NCI-H446 (cell line): ENCODE results near the gene CXCL16.
"Not testable (repeated sequence)": the region's sequence is repeated elsewhere in the genome, so short reads cannot be mapped to it uniquely, and the experiment has no call there.

Source experiments
- DNase-seq, 2 experiments: peaks; one replicate each; lab custom pipeline; 2025; lab: John Stamatoyannopoulos, UW

Gene CXCL16

DNA sequence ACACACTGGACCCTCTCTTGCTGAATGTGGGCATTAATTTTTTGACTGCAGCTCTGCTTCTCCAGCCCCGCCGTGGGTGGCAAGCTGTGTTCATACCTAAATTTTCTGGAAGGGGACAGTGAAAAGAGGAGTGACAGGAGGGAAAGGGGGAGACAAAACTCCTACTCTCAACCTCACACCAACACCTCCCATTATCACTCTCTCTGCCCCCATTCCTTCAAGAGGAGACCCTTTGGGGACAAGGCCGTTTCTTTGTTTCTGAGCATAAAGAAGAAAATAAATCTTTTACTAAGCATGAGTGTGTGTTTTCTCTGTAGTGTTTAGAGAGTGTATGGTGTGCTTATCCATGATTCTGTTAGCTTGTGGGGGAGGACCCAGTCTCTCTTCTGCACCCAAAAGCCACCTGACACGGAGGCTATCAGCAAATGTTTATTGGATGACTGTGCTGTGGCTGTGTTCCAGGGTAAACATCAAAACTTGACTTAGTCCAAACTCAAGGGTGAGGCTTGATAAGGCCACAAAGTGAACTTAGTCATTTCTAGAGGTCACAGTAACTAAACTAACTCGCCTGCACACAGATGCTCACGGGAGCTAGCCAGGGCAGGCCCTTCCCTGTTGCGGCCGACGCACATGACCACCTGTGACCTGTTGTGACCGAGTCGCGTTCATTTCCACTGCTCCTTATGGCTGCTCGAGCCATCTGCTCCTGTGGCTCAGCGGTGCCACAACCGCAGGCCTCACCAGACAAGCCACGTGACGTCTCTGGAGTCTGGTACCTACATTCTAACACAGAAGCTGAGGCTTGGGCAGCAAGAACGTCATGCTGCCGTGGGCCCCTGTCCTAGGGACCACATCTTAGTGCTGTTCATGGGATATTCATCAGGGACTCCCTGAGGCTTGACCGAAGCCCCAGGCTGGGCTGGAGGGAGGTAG lies 18.3 kb downstream of the CXCL16 start:
- no peak for DNase-seq

DNA sequence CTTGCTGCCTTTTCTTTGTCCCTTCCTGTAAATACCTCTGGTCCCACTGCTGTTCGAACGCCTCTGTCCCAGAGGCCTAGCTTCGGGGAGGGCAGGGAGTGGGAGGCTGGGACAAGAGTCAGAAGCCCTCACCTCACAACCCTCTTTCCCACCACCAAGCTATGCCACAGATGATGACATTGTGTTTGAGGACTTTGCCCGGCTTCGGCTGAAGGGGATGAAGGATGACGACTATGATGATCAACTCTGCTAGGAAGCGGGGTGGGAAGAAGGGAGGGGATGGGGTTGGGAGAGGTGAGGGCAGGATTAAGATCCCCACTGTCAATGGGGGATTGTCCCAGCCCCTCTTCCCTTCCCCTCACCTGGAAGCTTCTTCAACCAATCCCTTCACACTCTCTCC lies 18.9 kb downstream of the CXCL16 start:
- DNase-seq = no peak

DNA sequence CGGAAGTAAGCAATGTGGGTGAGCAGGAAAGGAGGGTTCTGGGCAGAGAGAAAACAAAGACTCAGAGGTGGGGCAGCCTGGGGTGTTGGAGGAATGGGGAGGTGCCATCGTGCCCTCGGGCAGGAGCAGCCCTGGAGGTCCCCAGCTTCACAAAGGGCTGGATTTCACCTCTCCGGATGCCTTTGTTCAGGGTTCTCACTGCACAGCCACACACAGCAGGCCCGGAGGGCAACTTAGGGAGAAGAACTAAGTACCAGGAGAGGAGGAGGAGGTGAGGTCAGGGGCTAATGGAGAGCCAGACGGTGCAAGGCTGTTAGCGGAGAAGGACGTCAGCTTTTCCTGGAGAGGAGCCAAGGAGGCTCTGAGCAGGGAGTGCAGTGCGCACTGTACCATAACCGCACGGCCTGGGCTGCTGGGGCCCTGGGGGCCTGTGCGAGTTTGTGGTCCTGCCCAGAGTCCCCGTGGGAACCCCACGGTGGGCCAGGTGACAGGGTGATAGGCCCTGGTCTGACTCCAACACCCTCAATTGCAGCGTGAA lies 20.0 kb downstream of the CXCL16 start:
- DNase-seq = no peak

DNA sequence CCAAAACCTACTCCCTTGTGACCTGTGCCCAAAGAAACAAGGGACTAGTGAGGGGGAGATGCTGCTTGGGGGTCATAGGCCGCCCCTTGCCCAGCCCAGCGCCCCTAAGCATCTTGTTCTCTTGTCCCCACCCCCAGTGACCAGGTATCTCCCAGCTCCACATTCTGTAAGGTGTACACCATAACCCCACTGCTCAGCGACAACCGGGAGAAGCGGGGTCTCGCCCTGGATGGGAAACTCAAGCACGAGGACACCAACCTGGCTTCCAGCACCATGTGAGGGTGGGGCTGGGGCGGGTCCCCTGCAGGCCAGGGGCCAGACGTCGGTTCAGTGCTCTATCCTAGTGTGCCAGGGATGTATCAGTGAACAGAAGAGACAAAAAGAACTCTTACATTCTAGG lies 20.6 kb downstream of the CXCL16 start:
- DNase-seq = no peak

DNA sequence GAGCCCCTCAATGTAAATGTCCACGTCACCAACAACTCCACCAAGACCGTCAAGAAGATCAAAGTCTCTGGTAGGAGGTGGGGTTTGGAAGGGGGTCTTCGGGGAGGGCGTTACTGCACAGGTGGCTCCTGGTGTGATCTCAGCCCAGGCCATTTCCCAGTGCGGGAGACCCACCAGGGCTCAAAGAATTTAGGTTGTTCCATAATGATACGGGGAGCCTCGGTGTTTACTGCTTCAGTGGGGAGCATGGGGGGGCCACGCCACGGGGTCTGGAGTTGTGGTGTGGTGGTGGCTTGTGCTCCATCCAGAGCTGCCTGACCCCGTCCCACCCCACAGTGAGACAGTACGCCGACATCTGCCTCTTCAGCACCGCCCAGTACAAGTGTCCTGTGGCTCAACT lies 21.5 kb downstream of the CXCL16 start:
- DNase-seq = no peak

DNA sequence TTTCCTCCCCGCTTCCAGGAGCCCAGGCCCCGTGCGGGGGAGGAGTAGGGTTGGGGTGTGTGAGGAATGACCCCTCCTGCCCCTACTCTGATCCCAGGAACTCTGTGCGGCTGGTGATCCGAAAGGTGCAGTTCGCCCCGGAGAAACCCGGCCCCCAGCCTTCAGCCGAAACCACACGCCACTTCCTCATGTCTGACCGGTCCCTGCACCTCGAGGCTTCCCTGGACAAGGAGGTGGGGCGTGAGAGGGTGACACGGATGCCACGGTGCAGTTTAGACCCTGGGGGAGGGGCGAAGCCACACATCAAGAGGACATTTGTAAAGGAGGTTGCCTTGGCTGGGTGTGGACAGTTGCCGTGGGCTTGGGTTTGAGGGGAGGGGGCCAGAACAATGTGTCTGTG lies 21.9 kb downstream of the CXCL16 start:
- no peak for DNase-seq

DNA sequence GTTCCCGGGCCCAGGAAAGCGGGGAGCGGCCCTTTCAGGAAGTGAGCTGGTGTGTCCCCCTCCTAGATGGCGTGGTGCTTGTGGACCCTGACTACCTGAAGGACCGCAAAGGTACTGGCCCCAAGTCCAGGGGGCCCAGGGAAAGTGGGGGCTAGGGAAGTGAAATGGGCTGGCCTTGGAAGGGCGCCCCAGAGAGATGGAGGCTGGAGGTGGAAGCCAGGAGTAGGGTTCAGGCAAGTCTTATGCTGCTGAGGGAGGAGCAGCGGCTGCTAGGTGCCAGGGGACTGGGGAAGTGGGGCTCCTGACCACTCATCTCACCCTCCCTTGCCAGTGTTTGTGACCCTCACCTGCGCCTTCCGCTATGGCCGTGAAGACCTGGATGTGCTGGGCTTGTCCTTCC lies 23.6 kb downstream of the CXCL16 start:
- no peak for DNase-seq

DNA sequence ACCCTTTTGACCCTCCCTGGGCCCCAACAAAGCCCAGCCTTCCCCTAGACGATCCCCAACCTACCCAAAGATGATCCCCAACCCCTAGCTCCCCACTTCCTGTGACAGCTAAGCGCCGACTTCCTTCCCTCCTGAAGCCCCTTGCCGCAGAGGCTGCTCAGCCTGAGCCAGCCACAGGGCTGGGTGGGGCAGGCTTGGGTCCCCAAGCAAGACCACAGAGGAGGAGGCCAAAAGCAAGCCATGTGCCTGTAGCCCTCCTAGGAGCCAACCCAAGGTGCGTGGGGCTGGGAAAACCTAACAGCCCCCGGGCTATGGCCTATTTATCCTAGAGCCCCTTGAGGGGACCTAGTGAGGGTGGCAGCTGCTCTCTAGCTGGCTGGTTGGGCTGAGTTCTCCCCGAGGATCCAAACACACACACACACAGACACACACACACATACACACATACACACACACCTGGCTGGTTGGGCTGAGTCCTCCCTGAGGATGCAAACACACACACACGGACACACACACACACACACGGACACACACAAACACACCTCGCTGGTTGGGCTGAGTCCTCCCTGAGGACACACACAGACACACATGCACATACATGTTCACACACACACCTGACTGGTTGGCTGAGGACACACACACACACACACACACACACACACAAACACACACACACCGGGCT lies 24.5 kb downstream of the CXCL16 start:
- no peak for DNase-seq

DNA sequence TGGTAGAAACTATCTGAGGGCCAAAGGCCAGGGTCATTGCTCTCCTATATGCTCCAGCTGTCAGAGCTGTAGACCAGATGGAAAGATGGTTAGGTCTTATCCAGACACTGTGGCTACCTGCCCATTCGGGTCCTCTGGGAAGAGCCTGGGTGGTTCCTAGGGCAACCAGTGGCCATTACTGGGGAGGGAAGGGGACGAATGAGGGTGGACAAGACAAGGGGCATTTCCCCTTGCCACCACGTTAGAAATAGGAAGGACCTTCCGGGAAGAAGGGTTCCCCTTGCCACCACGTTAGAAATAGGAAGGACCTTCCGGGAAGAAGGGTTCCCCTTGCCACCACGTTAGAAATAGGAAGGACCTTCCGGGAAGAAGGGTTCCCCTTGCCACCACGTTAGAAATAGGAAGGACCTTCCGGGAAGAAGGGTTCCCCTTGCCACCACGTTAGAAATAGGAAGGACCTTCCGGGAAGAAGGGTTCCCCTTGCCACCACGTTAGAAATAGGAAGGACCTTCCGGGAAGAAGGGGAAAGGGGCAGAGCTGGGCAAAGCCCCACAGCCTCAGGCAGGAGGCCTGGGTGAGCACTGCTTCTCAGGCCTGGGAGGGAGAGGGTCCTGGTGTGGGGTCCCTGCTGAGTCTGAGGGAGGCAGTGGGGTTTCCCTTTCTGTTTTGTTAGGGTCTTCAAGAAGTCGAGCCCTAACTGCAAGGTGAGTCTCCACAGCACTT lies 25.2 kb downstream of the CXCL16 start:
- not testable (repeated sequence) for DNase-seq

DNA sequence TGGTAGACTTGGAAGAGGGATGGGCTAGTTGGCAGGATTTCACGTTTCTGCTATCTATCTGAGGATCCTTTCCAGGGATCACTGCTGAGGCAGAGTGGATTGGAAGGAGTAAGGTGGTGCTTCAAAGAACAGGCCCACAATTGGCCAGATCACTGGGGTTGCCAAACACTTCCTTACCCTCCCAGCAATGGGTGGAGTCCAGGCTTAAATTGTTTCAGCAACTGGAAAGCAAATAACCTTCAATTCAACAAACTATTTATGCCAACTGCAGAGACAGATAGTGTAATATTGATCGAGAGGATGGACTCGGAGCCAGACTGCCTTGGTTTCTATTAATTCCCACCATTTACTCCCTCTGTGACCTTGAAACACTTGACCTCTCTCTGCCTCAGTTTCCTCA lies 27.2 kb downstream of the CXCL16 start:
- DNase-seq = peak in 1 of 2 experiments; percentile 11

DNA sequence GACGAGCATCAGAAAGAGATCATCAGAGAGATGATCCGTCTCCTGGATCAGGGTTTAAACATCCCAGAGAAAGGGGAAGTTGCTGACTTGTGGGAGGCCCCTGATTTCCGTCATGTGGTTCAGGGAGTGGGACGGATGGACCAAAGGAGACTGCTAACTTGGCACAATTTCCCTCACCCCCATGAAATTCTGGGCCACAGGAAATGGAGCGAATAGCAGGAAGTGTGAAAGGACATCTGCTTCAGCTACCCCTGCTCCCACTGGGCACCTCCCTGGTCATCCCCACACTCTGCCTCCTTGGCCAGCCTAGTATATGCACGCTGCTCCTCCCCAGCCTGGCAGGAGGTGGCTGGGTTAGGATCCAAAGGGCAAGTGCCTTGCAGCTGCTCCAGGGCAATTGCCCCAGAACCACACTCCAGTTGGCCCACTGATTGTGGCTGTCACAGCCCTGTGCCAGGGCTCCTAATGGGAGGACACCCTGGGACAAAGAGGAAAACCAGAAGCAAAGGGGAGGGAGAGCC lies 28.0 kb downstream of the CXCL16 start:
- DNase-seq = peak in 1 of 2 experiments; percentile 48

DNA sequence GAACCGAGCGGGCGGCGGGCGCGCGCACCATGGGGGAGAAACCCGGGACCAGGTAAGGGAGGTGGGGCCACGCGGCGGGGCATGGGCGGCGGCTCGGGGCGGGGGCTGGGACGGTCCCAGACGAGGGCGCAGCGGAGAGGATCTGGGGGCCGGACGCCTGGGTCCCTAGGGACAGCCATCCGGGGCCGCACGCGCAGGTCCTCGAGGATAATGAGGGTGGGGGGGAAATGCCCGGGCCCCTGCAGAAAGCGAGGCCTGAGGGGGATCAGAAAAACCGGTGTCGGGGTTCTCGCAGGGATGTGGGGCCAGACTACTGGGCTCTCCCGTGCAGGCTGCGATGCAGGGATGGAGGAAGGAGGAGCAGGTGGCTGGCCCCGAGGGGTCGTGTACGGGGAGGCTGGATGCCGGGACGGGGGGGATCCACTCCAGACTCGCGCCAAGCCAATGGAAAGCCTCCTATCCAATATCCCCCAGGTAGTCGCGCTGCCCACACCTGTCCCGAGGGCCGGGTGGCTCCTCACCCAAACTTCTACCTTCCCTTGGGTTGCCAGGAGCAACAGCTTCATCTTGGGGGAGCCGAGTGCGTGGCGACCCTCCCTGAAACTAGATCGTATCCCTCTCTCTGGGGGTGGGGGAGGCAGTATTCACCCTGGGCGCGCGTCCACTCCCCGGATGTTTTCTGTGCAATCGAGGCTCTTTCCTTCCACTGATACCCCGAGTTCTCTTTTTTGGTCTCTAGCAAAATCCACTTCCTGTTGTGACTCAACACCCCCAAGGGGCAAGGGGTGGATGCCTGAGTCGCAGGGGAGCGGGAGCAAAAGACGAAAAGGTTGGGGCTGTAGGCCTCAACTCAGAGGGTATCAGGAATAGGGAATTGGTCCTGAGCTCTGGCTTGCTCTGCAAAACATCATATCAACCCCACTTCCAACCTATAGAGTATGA lies 28.8 kb downstream of the CXCL16 start:
- DNase-seq = peak in 1 of 2 experiments; percentile 45

DNA sequence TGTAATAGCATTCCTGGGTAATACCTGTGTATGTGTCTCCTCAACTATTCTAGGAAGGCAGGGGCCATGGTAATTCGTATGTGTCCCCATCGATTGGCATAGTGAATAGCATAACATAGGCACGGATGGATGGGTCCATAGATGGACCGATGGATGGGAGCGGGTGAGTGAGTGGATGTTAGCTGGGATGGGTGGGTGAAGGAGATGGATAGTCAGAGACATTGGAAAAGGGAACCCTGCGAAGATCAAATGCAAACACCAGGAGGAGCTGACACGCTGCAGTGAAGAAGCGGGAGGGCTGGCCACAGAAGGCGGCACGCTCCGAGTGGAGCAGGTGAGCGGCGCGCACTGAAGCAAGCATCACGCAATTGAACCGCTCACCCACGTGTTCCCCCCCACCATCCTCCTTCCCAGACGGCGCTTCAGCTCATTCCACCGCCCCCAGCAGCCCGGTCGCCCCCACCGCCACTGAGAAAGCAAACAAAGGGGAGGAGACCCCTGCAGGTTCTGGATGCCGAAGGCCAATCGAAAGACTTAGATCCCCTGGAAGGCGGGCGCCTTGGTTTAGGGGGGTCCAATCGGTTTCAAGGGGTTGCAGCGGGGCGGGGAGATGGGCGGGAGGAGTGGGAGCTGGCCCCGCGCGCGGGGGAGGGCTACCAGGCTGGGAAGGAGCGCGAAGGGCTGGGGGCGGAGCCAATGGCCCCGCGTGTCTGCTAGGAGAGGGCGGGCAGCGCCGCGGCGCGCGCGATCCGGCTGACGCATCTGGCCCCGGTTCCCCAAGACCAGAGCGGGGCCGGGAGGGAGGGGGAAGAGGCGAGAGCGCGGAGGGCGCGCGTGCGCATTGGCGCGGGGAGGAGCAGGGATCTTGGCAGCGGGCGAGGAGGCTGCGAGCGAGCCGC lies 29.7 kb downstream of the CXCL16 start, which contains the start of gene ARRB2:
ARRB2 (plus strand) TSS at position 839 of the 899 bp plus-strand sequence. CDS start 90 bp downstream, outside the sequence.
- DNase-seq = peak; percentile 98 to 99

DNA sequence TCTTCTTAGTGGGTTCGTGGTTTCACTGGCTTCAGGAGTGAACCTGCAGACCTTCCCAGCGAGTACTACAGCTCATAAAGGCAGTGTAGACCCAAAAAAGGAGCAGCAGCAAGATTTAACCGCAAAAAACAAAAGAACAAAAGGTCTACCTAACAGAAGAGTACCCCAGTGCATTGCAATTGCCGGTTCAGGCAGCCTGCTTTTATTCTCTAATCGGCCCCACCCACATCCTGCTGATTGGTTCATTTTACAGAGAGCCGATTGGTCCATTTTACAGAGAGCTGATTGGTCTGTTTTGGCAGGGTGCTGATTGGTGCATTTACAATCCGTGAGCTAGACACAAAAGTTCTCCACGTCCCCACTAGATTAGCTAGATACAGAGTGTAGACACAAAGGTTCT lies 31.3 kb downstream of the CXCL16 start:
- peak in 1 of 2 experiments; percentile 15 for DNase-seq

DNA sequence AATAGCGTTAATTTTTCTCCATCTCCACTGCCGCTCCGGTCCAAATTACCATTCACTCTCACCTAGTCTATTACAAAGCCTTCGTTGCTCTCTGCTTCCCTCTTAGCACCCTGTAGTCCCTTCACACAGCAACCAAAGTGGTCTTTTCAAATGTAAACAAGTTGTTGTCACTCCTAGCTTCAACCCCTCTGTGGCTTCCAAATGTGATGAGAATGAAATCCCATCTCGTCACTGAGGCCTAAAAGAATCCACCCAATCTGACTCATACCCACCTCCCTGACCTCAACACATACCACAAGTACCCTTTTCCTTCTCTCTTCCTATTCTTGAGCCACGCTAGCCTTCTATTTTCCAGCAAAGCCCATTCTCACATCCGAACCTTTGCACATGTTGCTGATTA lies 33.6 kb downstream of the CXCL16 start:
- DNase-seq = no peak

DNA sequence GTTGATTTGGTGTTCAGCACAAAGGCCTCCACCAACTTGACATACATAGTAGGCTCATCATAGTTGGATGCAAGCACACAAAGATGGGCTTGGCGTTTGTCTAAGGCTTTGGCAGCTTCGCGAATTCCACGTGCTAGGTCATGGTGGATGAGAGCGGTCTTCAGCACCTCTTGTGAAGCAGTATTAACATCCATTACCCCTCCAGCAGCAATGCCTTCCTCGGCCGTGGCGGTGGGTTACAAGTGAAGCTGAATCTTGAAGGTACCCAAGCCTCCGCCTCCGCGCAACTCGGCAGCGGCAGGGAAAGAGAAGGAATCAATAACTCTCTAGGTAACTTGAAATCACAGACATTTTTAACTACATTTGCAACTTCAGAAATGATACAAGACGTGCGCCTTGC lies 34.7 kb downstream of the CXCL16 start:
- no peak for DNase-seq

DNA sequence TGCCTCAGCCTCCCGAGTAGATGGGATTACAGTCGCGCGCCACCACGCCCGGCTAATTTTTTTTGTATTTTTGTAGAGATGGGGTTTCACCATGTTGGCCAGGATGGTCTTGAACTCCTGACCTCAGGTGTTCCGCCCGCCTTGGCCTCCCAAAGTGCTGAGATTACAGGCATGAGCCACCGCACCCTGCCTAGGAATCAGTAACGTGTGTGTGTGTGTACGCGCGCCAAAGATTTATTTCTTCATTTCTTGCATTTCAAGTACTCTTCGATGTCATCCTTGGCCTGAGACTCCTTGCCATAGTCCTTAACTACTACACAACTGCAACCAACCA lies 35.2 kb downstream of the CXCL16 start:
- DNase-seq = not testable (repeated sequence)

DNA sequence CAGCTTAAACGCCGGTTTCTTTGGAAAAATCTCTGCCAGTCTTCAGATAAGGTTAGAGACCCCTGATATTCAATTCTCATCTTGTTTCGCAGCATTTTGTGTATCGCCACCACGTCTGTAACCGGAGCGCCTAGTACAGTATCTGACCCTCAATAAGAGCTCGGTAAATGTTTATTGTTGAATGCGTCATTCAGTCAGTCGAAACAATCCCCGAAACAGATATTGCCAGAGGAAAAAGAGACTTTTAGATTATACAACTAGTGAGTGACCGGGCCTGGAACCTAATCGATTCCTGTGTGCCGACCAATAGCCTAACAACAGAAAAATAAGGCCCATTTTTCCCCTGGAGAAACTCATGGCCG lies 36.4 kb downstream of the CXCL16 start:
- DNase-seq = no peak

DNA sequence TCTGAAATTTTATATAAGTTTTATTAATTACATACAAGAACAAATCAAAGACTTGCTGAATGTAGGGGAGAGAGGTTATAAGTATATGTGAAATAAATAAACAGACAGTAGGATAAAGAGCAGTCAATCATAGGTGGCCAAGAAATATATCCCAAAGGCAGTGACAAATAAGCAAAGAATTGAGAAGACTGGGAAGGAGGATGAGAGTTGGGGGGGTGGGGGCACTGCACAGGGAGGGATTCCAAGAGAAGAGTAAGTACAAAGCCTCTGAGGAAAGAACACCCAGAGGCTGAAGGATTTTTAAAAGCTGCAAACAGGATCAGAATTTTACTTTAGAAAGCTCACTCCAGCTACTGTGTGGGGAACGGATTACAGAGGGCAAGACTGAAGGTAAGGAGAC lies 38.6 kb downstream of the CXCL16 start:
- DNase-seq = no peak
